WTC11 (cell line): ENCODE data around the gene PCBP3. TPM values are rescaled to one million over a fixed set of nuclear protein-coding genes. Genes with fewer than 3 reads are reported as not detected.

Experiments used
- ATAC-seq: fragments of 200-7000 bp; cut with Tn5 transposase; 2 replicates; pipeline ENCODE4 v1.10.0; 2021; ENCODE audit warnings: mild to moderate bottlenecking, moderate library complexity
- CTCF ChIA-PET: fragments of 300-600 bp; sonication (Branson Sonifier 250); formaldehyde crosslinking; loops from one replicate; lab custom pipeline; 2021; ENCODE audit warnings: antibody characterized with exemption; lab: Charles Lee
- POLR2A ChIA-PET: fragments of 350-600 bp; sonication (Branson Sonifier 250); formaldehyde crosslinking; loops from one replicate; lab custom pipeline; 2021; ENCODE audit warnings: antibody characterized with exemption; lab: Charles Lee
- DNase-seq: peaks from one replicate; pipeline ENCODE4 v3.0.0; 2021; ENCODE audit warnings: low spot score
- H3K27ac Mint-ChIP-seq: 2 replicates; pipeline ENCODE4 v1.8.0; 2021; ENCODE audit warnings: mixed read lengths
- H3K27me3 Mint-ChIP-seq: 2 replicates; pipeline ENCODE4 v1.8.0; 2021; ENCODE audit warnings: low read depth, mild to moderate bottlenecking, moderate library complexity, mixed read lengths
- H3K36me3 Mint-ChIP-seq: 2 replicates; pipeline ENCODE4 v1.8.0; 2021; ENCODE audit warnings: mixed read lengths
- H3K4me1 Mint-ChIP-seq: 2 replicates; pipeline ENCODE4 v1.8.0; 2022; ENCODE audit warnings: mixed read lengths
- H3K4me3 Mint-ChIP-seq: 2 replicates; pipeline ENCODE4 v1.8.0; 2021; ENCODE audit warnings: mild to moderate bottlenecking, moderate library complexity, mixed read lengths
- H3K9me3 Mint-ChIP-seq: 2 replicates; pipeline ENCODE4 v1.8.0; 2021; ENCODE audit warnings: mixed read lengths
- CREB1 ChIP-seq: sonication (generic); formaldehyde crosslinking; IDR thresholded peaks from 2 replicates; pipeline ENCODE4 v1.8.0; 2023; ENCODE audit warnings: mild to moderate bottlenecking, missing genetic modification reagents
- FOXJ3 ChIP-seq: sonication (generic); formaldehyde crosslinking; IDR thresholded peaks from 2 replicates; pipeline ENCODE4 v1.9.0; 2021; ENCODE audit warnings: missing genetic modification reagents, mild to moderate bottlenecking, borderline replicate concordance
- HMGA2 ChIP-seq: fragments of 250-450 bp; sonication (Bioruptor Pico); IDR thresholded peaks from 2 replicates; pipeline ENCODE4 v1.4.0; 2021; ENCODE audit warnings: mild to moderate bottlenecking, moderate library complexity
- JUN ChIP-seq: sonication (generic); formaldehyde crosslinking; IDR thresholded peaks from 2 replicates; pipeline ENCODE4 v1.8.0; 2023; ENCODE audit warnings: mild to moderate bottlenecking, missing genetic modification reagents
- MXD4 ChIP-seq: fragments of 250-450 bp; sonication (Bioruptor Pico); IDR thresholded peaks from 2 replicates; pipeline ENCODE4 v1.8.0; 2021; ENCODE audit warnings: mild to moderate bottlenecking, moderate library complexity, borderline replicate concordance
- MYBL2 ChIP-seq: sonication (generic); formaldehyde crosslinking; IDR thresholded peaks from 2 replicates; pipeline ENCODE4 v1.8.1; 2023; ENCODE audit warnings: mild to moderate bottlenecking, moderate library complexity, missing genetic modification reagents
- NFATC4 ChIP-seq: fragments of 250-450 bp; sonication (Bioruptor Pico); IDR thresholded peaks from 2 replicates; pipeline ENCODE4 v1.9.0; 2021; ENCODE audit warnings: mild to moderate bottlenecking
- NR1H2 ChIP-seq: sonication (generic); formaldehyde crosslinking; IDR thresholded peaks from 2 replicates; pipeline ENCODE4 v1.9.0; 2021; ENCODE audit warnings: mild to moderate bottlenecking, moderate library complexity, missing genetic modification reagents
- NR3C1 ChIP-seq: sonication (generic); formaldehyde crosslinking; conservative IDR thresholded peaks from 2 replicates; pipeline ENCODE4 v1.8.1; 2023; ENCODE audit warnings: low read depth, mild to moderate bottlenecking, missing genetic modification reagents
- RELA ChIP-seq: sonication (generic); formaldehyde crosslinking; IDR thresholded peaks from 2 replicates; pipeline ENCODE4 v1.8.1; 2022; ENCODE audit warnings: missing genetic modification reagents, mild to moderate bottlenecking, borderline replicate concordance
- SP1 ChIP-seq: sonication (generic); formaldehyde crosslinking; conservative IDR thresholded peaks from 2 replicates; pipeline ENCODE4 v1.8.1; 2022; ENCODE audit warnings: missing genetic modification reagents
- ZBTB21 ChIP-seq: sonication (generic); formaldehyde crosslinking; IDR thresholded peaks from 2 replicates; pipeline ENCODE4 v1.8.1; 2023; ENCODE audit warnings: mild to moderate bottlenecking, missing genetic modification reagents, borderline replicate concordance
- ZNF232 ChIP-seq: sonication (generic); formaldehyde crosslinking; IDR thresholded peaks from 2 replicates; pipeline ENCODE4 v1.8.0; 2022; ENCODE audit warnings: mild to moderate bottlenecking, missing genetic modification reagents
- ZNF423 ChIP-seq: fragments of 250-450 bp; sonication (Bioruptor Pico); IDR thresholded peaks from 2 replicates; pipeline ENCODE4 v2.1.2; 2022; ENCODE audit warnings: mild to moderate bottlenecking, moderate library complexity
- total RNA-seq: library from RNA; stranded (reverse); gene quantifications from 3 replicates; pipeline ENCODE4 v1.2.3, GENCODE V29; 2021
- TF ChIP-seq, protein P1 (sequence below): fragments of 250-450 bp; sonication (Bioruptor Pico); IDR thresholded peaks from 2 replicates; pipeline ENCODE4 v1.9.0; 2021; ENCODE audit warnings: mild to moderate bottlenecking, borderline replicate concordance
- TF ChIP-seq, protein P2 (sequence below): fragments of 250-450 bp; sonication (Bioruptor Pico); IDR thresholded peaks from 2 replicates; pipeline ENCODE4 v1.9.0; 2021; ENCODE audit warnings: moderate library complexity, mild to moderate bottlenecking, inconsistent platforms, borderline replicate concordance
- TF ChIP-seq, protein P3 (sequence below): sonication (generic); formaldehyde crosslinking; IDR thresholded peaks from 2 replicates; pipeline ENCODE4 v1.8.1; 2023; ENCODE audit warnings: mild to moderate bottlenecking, moderate library complexity, missing genetic modification reagents
- TF ChIP-seq, protein P4 (sequence below): sonication (generic); formaldehyde crosslinking; IDR thresholded peaks from 2 replicates; pipeline ENCODE4 v1.8.1; 2022; ENCODE audit warnings: mild to moderate bottlenecking, missing genetic modification reagents, moderate library complexity, borderline replicate concordance
- TF ChIP-seq, protein P5 (sequence below): sonication (generic); formaldehyde crosslinking; IDR thresholded peaks from 2 replicates; pipeline ENCODE4 v1.8.1; 2023; ENCODE audit warnings: mild to moderate bottlenecking, missing genetic modification reagents, moderate library complexity
- TF ChIP-seq, protein P6 (sequence below): sonication (generic); formaldehyde crosslinking; IDR thresholded peaks from 2 replicates; pipeline ENCODE4 v1.8.1; 2022; ENCODE audit warnings: missing genetic modification reagents, borderline replicate concordance
- TF ChIP-seq, protein P7 (sequence below): sonication (generic); formaldehyde crosslinking; IDR thresholded peaks from 2 replicates; pipeline ENCODE4 v1.8.1; 2023; ENCODE audit warnings: mild to moderate bottlenecking, missing genetic modification reagents
- TF ChIP-seq, protein P8 (sequence below): sonication (generic); formaldehyde crosslinking; conservative IDR thresholded peaks from 2 replicates; pipeline ENCODE4 v1.8.1; 2023; ENCODE audit warnings: mild to moderate bottlenecking, low read depth, missing genetic modification reagents, moderate library complexity

PCBP3 gene
- total RNA-seq, 1 experiment from 2014 or later, result 8.5 TPM

DNA sequence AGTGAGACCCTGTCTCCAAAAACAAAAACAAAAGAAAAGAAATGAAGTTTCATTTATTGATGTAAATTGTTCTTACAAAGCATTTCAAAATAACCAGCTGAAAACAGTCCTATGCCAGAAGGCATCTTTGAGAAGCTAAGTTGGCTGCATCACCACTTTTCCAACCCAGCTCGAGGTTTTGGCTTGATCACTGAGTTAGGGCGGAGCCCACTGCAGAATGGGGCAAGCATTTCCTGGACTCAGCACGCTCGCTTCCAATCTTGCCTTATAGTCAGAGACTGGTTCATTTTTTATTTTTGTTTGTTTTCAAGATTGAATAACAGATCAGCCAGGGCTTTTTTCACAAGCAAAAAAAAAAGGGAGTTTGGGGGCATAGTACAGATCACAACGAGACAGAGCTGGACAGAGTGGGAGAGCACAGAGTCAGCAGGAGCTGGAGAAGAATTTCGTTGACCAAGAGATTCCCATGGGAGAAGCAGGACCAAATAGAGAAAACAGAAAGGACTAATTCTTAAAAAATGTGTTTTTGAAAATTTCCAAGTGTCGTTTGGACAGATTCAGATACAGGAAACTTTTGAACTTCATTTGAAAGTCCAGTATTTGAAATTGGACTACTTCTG lies 314.6 kb downstream of the PCBP3 start (continued):
- TF ChIP-seq, protein P1, sequence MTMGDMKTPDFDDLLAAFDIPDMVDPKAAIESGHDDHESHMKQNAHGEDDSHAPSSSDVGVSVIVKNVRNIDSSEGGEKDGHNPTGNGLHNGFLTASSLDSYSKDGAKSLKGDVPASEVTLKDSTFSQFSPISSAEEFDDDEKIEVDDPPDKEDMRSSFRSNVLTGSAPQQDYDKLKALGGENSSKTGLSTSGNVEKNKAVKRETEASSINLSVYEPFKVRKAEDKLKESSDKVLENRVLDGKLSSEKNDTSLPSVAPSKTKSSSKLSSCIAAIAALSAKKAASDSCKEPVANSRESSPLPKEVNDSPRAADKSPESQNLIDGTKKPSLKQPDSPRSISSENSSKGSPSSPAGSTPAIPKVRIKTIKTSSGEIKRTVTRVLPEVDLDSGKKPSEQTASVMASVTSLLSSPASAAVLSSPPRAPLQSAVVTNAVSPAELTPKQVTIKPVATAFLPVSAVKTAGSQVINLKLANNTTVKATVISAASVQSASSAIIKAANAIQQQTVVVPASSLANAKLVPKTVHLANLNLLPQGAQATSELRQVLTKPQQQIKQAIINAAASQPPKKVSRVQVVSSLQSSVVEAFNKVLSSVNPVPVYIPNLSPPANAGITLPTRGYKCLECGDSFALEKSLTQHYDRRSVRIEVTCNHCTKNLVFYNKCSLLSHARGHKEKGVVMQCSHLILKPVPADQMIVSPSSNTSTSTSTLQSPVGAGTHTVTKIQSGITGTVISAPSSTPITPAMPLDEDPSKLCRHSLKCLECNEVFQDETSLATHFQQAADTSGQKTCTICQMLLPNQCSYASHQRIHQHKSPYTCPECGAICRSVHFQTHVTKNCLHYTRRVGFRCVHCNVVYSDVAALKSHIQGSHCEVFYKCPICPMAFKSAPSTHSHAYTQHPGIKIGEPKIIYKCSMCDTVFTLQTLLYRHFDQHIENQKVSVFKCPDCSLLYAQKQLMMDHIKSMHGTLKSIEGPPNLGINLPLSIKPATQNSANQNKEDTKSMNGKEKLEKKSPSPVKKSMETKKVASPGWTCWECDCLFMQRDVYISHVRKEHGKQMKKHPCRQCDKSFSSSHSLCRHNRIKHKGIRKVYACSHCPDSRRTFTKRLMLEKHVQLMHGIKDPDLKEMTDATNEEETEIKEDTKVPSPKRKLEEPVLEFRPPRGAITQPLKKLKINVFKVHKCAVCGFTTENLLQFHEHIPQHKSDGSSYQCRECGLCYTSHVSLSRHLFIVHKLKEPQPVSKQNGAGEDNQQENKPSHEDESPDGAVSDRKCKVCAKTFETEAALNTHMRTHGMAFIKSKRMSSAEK, result no peak
- TF ChIP-seq NR3C1, result no peak
- TF ChIP-seq ZNF423 (CRISPR knock-in tag), result no peak
- no peak for TF ChIP-seq ZBTB21 (CRISPR knock-in tag)
- TF ChIP-seq FOXJ3, result no peak
- TF ChIP-seq MXD4 (CRISPR knock-in tag), result no peak
- TF ChIP-seq SP1 (CRISPR knock-in tag), result no peak
- no peak for TF ChIP-seq MYBL2 (CRISPR knock-in tag)
- no peak for TF ChIP-seq CREB1 (CRISPR knock-in tag)
- TF ChIP-seq, protein P2, sequence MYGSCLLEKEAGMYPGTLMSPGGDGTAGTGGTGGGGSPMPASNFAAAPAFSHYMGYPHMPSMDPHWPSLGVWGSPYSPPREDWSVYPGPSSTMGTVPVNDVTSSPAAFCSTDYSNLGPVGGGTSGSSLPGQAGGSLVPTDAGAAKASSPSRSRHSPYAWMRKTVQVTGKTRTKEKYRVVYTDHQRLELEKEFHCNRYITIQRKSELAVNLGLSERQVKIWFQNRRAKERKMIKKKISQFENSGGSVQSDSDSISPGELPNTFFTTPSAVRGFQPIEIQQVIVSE (CRISPR knock-in tag), result no peak
- TF ChIP-seq, protein P3, sequence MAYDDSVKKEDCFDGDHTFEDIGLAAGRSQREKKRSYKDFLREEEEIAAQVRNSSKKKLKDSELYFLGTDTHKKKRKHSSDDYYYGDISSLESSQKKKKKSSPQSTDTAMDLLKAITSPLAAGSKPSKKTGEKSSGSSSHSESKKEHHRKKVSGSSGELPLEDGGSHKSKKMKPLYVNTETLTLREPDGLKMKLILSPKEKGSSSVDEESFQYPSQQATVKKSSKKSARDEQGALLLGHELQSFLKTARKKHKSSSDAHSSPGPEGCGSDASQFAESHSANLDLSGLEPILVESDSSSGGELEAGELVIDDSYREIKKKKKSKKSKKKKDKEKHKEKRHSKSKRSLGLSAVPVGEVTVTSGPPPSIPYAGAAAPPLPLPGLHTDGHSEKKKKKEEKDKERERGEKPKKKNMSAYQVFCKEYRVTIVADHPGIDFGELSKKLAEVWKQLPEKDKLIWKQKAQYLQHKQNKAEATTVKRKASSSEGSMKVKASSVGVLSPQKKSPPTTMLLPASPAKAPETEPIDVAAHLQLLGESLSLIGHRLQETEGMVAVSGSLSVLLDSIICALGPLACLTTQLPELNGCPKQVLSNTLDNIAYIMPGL (CRISPR knock-in tag), result no peak
- TF ChIP-seq NR1H2 (CRISPR knock-in tag), result no peak
- TF ChIP-seq, protein P4, sequence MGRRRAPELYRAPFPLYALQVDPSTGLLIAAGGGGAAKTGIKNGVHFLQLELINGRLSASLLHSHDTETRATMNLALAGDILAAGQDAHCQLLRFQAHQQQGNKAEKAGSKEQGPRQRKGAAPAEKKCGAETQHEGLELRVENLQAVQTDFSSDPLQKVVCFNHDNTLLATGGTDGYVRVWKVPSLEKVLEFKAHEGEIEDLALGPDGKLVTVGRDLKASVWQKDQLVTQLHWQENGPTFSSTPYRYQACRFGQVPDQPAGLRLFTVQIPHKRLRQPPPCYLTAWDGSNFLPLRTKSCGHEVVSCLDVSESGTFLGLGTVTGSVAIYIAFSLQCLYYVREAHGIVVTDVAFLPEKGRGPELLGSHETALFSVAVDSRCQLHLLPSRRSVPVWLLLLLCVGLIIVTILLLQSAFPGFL, result no peak
- no peak for TF ChIP-seq NFATC4
- TF ChIP-seq, protein P5, sequence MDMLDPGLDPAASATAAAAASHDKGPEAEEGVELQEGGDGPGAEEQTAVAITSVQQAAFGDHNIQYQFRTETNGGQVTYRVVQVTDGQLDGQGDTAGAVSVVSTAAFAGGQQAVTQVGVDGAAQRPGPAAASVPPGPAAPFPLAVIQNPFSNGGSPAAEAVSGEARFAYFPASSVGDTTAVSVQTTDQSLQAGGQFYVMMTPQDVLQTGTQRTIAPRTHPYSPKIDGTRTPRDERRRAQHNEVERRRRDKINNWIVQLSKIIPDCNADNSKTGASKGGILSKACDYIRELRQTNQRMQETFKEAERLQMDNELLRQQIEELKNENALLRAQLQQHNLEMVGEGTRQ (CRISPR knock-in tag), result no peak

DNA sequence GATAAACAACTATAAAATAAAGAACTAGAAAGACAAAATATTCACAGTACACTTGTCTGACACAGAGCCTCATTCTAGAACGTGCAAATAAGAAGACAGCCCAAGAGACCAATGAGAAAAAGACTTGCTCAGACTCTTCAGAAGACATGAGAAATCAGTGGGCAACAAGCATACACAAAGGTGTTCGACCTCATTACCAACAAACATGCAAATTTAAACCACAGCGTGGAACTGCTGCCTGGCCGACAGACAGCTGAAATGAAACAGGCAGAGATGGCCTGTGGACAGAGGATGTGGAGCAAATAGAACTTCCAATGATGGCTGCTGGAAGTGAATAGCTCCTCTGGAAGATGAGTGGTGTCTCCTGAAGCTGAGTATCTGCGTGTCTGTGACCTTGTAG lies 315.7 kb downstream of the PCBP3 start:
- CTCF ChIA-PET, result no interaction called here
- POLR2A ChIA-PET, result interaction anchor here (0.6 kb wide), 1 partner anchor 239 kb away, joined by 4 read pairs; no protein-coding TSS in a partner anchor
- Mint-ChIP-seq H3K4me3 (no peak overlapping the region), H3K9me3 (peaks cover 84% of the 10 kb centered on the region), H3K27me3 (peaks cover 76% of the 10 kb centered on the region), H3K4me1 (no peaks in the 10 kb centered on the region), H3K36me3 (peaks cover 51% of the 10 kb centered on the region), H3K27ac (no peak overlapping the region)
- ATAC-seq (no peak), DNase-seq (no peak)
- TF ChIP-seq, protein P6, sequence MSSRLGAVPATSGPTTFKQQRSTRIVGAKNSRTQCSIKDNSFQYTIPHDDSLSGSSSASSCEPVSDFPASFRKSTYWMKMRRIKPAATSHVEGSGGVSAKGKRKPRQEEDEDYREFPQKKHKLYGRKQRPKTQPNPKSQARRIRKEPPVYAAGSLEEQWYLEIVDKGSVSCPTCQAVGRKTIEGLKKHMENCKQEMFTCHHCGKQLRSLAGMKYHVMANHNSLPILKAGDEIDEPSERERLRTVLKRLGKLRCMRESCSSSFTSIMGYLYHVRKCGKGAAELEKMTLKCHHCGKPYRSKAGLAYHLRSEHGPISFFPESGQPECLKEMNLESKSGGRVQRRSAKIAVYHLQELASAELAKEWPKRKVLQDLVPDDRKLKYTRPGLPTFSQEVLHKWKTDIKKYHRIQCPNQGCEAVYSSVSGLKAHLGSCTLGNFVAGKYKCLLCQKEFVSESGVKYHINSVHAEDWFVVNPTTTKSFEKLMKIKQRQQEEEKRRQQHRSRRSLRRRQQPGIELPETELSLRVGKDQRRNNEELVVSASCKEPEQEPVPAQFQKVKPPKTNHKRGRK (CRISPR knock-in tag), result no peak
- TF ChIP-seq HMGA2, result no peak
- TF ChIP-seq, protein P7, sequence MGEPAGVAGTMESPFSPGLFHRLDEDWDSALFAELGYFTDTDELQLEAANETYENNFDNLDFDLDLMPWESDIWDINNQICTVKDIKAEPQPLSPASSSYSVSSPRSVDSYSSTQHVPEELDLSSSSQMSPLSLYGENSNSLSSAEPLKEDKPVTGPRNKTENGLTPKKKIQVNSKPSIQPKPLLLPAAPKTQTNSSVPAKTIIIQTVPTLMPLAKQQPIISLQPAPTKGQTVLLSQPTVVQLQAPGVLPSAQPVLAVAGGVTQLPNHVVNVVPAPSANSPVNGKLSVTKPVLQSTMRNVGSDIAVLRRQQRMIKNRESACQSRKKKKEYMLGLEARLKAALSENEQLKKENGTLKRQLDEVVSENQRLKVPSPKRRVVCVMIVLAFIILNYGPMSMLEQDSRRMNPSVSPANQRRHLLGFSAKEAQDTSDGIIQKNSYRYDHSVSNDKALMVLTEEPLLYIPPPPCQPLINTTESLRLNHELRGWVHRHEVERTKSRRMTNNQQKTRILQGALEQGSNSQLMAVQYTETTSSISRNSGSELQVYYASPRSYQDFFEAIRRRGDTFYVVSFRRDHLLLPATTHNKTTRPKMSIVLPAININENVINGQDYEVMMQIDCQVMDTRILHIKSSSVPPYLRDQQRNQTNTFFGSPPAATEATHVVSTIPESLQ (CRISPR knock-in tag), result no peak
- TF ChIP-seq JUN (CRISPR knock-in tag), result no peak
- no peak for TF ChIP-seq FOXJ3
- no peak for TF ChIP-seq RELA (CRISPR knock-in tag)
- no peak for TF ChIP-seq ZNF232
- TF ChIP-seq, protein P8, sequence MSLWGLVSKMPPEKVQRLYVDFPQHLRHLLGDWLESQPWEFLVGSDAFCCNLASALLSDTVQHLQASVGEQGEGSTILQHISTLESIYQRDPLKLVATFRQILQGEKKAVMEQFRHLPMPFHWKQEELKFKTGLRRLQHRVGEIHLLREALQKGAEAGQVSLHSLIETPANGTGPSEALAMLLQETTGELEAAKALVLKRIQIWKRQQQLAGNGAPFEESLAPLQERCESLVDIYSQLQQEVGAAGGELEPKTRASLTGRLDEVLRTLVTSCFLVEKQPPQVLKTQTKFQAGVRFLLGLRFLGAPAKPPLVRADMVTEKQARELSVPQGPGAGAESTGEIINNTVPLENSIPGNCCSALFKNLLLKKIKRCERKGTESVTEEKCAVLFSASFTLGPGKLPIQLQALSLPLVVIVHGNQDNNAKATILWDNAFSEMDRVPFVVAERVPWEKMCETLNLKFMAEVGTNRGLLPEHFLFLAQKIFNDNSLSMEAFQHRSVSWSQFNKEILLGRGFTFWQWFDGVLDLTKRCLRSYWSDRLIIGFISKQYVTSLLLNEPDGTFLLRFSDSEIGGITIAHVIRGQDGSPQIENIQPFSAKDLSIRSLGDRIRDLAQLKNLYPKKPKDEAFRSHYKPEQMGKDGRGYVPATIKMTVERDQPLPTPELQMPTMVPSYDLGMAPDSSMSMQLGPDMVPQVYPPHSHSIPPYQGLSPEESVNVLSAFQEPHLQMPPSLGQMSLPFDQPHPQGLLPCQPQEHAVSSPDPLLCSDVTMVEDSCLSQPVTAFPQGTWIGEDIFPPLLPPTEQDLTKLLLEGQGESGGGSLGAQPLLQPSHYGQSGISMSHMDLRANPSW (CRISPR knock-in tag), result no peak
